ENCODE data around the gene FCRL5. TPM values are rescaled to one million over a fixed set of nuclear protein-coding genes. Genes with fewer than 3 reads are reported as not detected.

The FCRL5 gene
- total and polyA plus RNA-seq, 7 donors, result 0.60 to 10.2 TPM; not detected in 5

GRCh38 chr1:157484573-157484972 lies 67.7 kb downstream of the FCRL5 start:
- intact Hi-C loops (cut with DNase I), result no loop called here

GRCh38 chr1:157483635-157484034 lies 68.7 kb downstream of the FCRL5 start:
- no peak for DNase-seq
- WGBS, 2 donors, result 74 to 92% methylated on average over 2 of the region's 2 CpGs
- H3K4me3 ChIP-seq, result no peak overlapping the region
- no peaks in the 10 kb centered on the region for H3K27me3 ChIP-seq
- no peaks in the 10 kb centered on the region for H3K4me1 ChIP-seq
- H3K9me3 ChIP-seq, result no peaks in the 10 kb centered on the region
- intact Hi-C loops (cut with DNase I), result no loop called here
- no peak overlapping the region for H3K27ac ChIP-seq
- TF ChIP-seq EP300 (IDR thresholded peaks at IDR 0.05), result no peak
- TF ChIP-seq POLR2A (IDR thresholded peaks at IDR 0.05), result no peak
- TF ChIP-seq POLR2AphosphoS5 (IDR thresholded peaks at IDR 0.05), result no peak
- no peak for TF ChIP-seq CTCF (IDR thresholded peaks at IDR 0.05)
- H3K36me3 ChIP-seq, result no peaks in the 10 kb centered on the region

More at GRCh38 chr1:157484573-157484972, 67.7 kb downstream of the FCRL5 start:
- no peak for TF ChIP-seq POLR2A (IDR thresholded peaks at IDR 0.05)
- no peak for TF ChIP-seq POLR2AphosphoS5 (IDR thresholded peaks at IDR 0.05)
- TF ChIP-seq CTCF (IDR thresholded peaks at IDR 0.05), result no peak
- no peak for TF ChIP-seq EP300 (IDR thresholded peaks at IDR 0.05)
- Histone ChIP-seq H3K4me1 (no peaks in the 10 kb centered on the region), H3K4me3 (no peak overlapping the region), H3K27me3 (no peaks in the 10 kb centered on the region), H3K9me3 (no peaks in the 10 kb centered on the region), H3K27ac (no peak overlapping the region), H3K36me3 (no peaks in the 10 kb centered on the region)
- no peak for DNase-seq

DNA sequence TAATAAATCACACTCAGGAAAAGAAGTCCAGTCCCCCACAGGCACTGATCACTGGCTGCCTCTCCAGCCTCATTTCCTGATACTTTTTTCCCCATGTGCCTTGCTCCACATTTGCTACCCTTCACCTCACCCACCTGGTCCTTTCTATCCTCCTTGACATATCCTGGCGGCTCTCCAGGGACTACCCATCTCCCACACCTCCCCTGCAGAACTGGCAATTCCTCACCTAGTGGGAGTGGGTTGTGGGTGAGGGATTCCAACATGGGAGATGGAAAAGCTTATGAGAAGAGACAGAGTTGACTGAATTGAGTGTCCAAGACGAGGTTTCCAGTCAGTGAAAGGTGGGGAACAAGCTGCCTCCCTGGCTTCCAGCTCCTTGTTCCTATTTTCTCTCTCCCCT lies 69.6 kb downstream of the FCRL5 start:
- TF ChIP-seq EP300 (IDR thresholded peaks at IDR 0.05), result no peak
- no peak for TF ChIP-seq POLR2A (IDR thresholded peaks at IDR 0.05)
- TF ChIP-seq POLR2AphosphoS5 (IDR thresholded peaks at IDR 0.05), result no peak
- TF ChIP-seq CTCF (IDR thresholded peaks at IDR 0.05), result no peak
- no peaks in the 10 kb centered on the region for H3K27me3 ChIP-seq
- no peaks in the 10 kb centered on the region for H3K36me3 ChIP-seq
- intact Hi-C loops (cut with DNase I), result no loop called here
- H3K4me1 ChIP-seq, result no peaks in the 10 kb centered on the region
- no peak for DNase-seq
- H3K4me3 ChIP-seq, result no peak overlapping the region
- 45 to 70% methylated on average over 2 of the region's 2 CpGs for WGBS, 2 donors
- no peaks in the 10 kb centered on the region for H3K9me3 ChIP-seq
- no peak overlapping the region for H3K27ac ChIP-seq

DNA sequence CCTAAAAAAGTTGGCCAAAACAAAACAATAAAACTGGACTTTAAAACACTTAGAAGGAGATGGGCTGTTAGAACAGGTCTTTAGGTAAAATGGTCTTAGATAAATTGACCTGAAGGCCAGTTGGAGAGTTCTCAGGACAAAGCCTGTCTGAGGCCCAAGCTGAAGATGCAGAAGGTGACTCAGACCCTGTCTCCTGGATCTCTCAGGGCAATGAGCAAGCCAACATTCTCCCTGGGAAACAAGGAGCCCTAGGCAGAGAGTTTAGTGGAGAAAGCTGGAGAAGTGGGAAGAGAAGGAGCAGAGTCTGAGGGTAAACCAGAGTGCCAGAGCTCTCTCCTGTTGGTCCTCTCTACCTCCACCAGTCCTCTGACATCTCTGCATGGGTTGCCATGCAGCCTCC lies 70.1 kb downstream of the FCRL5 start:
- intact Hi-C loops (cut with DNase I), result no loop called here
- H3K4me3 ChIP-seq, result no peak overlapping the region
- no peaks in the 10 kb centered on the region for H3K36me3 ChIP-seq
- no peak overlapping the region for H3K27ac ChIP-seq
- no peak for DNase-seq
- no peak for TF ChIP-seq POLR2AphosphoS5 (IDR thresholded peaks at IDR 0.05)
- no peak for TF ChIP-seq EP300 (IDR thresholded peaks at IDR 0.05)
- no peak for TF ChIP-seq POLR2A (IDR thresholded peaks at IDR 0.05)
- TF ChIP-seq CTCF (IDR thresholded peaks at IDR 0.05), result no peak
- H3K27me3 ChIP-seq, result no peaks in the 10 kb centered on the region
- H3K4me1 ChIP-seq, result no peaks in the 10 kb centered on the region
- no peaks in the 10 kb centered on the region for H3K9me3 ChIP-seq

DNA sequence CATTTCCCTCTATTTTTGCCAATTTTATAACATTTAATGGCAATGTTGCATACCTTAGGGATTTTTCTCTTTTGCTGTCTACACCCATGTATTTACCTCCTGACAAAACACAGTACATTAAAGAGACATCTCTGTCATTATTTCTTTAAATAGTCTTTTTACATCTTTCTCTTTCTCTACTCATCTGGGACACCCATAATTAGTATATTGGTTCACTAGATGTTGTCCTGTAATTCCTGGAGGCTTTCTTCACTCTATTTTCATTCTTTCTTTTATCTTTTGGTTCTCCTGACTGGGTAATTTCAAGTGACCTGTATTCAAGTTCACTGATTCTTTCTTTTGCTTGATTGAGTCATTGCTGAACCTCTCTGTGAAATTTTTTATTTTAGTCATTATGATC lies 74.3 kb downstream of the FCRL5 start:
- Histone ChIP-seq H3K27me3 (no peaks in the 10 kb centered on the region), H3K9me3 (peaks cover 0 to 3% (median 0%) of the 10 kb centered on the region in 4 donors), H3K4me3 (no peak overlapping the region), H3K4me1 (no peaks in the 10 kb centered on the region), H3K27ac (no peak overlapping the region), H3K36me3 (no peaks in the 10 kb centered on the region)
- intact Hi-C loops (cut with DNase I), result no loop called here
- TF ChIP-seq EP300 (IDR thresholded peaks at IDR 0.05) (no peak), POLR2A (IDR thresholded peaks at IDR 0.05) (no peak)
- no peak for DNase-seq
